Lower lobe of right lung (tissue), 2 donors: Measurements from ENCODE around the gene IGF2. TPM values are rescaled to one million over a fixed set of nuclear protein-coding genes. Genes with fewer than 3 reads are reported as not detected.

Experiments used
- ATAC-seq, 2 donors: fragments of 200-7000 bp; cut with Tn5 transposase; one replicate each; pipeline ENCODE4 v1.9.1; 2020 to 2022; ENCODE audit warnings: mild to moderate bottlenecking in 2 of 2, moderate library complexity in 2 of 2
- DNase-seq: peaks from one replicate; pipeline ENCODE4 v3.0.0-alpha.2; 2020
- H3K27ac ChIP-seq: fragments of 200-600 bp; one replicate; pipeline ENCODE4 v1.8.0; 2022
- H3K27me3 ChIP-seq: fragments of 200-600 bp; one replicate; pipeline ENCODE4 v1.8.0; 2022; ENCODE audit warnings: low read depth
- H3K36me3 ChIP-seq: fragments of 200-600 bp; one replicate; pipeline ENCODE4 v1.8.0; 2022; ENCODE audit warnings: mild to moderate bottlenecking
- H3K4me1 ChIP-seq: fragments of 200-600 bp; one replicate; pipeline ENCODE4 v1.8.0; 2022
- H3K4me3 ChIP-seq: fragments of 200-600 bp; one replicate; pipeline ENCODE4 v1.8.0; 2022; ENCODE audit warnings: mild to moderate bottlenecking
- H3K9me3 ChIP-seq: fragments of 200-600 bp; one replicate; pipeline ENCODE4 v1.8.0; 2022
- CTCF ChIP-seq: fragments of 200-600 bp; IDR thresholded peaks from one replicate; pipeline ENCODE4 v1.8.0; 2022; ENCODE audit warnings: antibody characterized with exemption, mild to moderate bottlenecking
- intact Hi-C: fragments of 100-400 bp; cut with DNase I; formaldehyde crosslinking; loops from one replicate; pipeline ENCODE4 v1.11.0; 2022
- microRNA-seq: library from miRNA; unstranded; fragments of <30 nt; microRNA quantifications from one replicate; pipeline ENCODE4 v1.2.0, GENCODE V29; 2020; ENCODE audit warnings: borderline number of aligned reads
- total RNA-seq: library from RNA; stranded (reverse); fragmentation: NEBNext Ultra II Directional; extraction: Animal tissue kit (Norgen Biotek cat#: 25700); gene quantifications from one replicate; pipeline ENCODE4 v1.2.1, GENCODE V29; 2021
- donor health status: DM: no; HTN: yes; CAD: no; lungs with severe emphysema.

IGF2 gene
- total RNA-seq, 1 donor from 2014 or later = 33.9 TPM

- Histone ChIP-seq H3K9me3 (peaks cover 4% of the 10 kb centered on the region), H3K27me3 (peaks cover 4% of the 10 kb centered on the region), H3K27ac (no peak overlapping the region), H3K4me1 (no peaks in the 10 kb centered on the region), H3K36me3 (no peaks in the 10 kb centered on the region), H3K4me3 (no peak overlapping the region)
- ATAC-seq (no peak), DNase-seq (peak; percentile 32)
- no peak for TF ChIP-seq CTCF
- intact Hi-C loops = no loop called here
Measured at GRCh38 chr11:2086239-2087040, 52.7 kb downstream of the IGF2 start.

- no peaks in the 10 kb centered on the region for H3K4me1 ChIP-seq
- peak; percentile 28 for DNase-seq
- no peak overlapping the region for H3K4me3 ChIP-seq
- H3K36me3 ChIP-seq = no peaks in the 10 kb centered on the region
- no peaks in the 10 kb centered on the region for H3K27me3 ChIP-seq
- intact Hi-C loops = no loop called here
- H3K27ac ChIP-seq = no peak overlapping the region
- no peak for TF ChIP-seq CTCF
- peaks cover 4% of the 10 kb centered on the region for H3K9me3 ChIP-seq
- no peak for ATAC-seq
Measured at GRCh38 chr11:2085251-2086066, 53.7 kb downstream of the IGF2 start.

- intact Hi-C loops = no loop called here
- TF ChIP-seq CTCF = no peak
- Histone ChIP-seq H3K27ac (no peak overlapping the region), H3K4me3 (no peak overlapping the region), H3K27me3 (no peaks in the 10 kb centered on the region), H3K9me3 (peaks cover 4% of the 10 kb centered on the region), H3K36me3 (no peaks in the 10 kb centered on the region), H3K4me1 (no peaks in the 10 kb centered on the region)
- DNase-seq (no peak), ATAC-seq (peak in 1 of 2 donors; percentile 31)
Measured at GRCh38 chr11:2084721-2085120, 54.5 kb downstream of the IGF2 start.

Small RNAs within 50 kb of the gene (microRNA-seq; reads per million reads assigned to microRNA genes)
- gene MIR4686 = not detected
- 23.1 reads per million, percentile 29 among the genes with 10 or more reads in this experiment for gene MIR483

Other genes starting within 250 kb of the IGF2 start
- gene PRR33, start 247.5 kb downstream of the IGF2 start, total RNA-seq = not detected
- 4.7 TPM for gene TNNT3, start 219.7 kb downstream of the IGF2 start, total RNA-seq
- 59.2 TPM for gene MRPL23, start 192.1 kb downstream of the IGF2 start, total RNA-seq
- 87.6 TPM for gene H19, start 141.5 kb downstream of the IGF2 start, total RNA-seq
- gene INS, start 21.8 kb upstream of the IGF2 start, total RNA-seq = not detected
- gene TH, start 32.4 kb upstream of the IGF2 start, total RNA-seq = not detected
- gene ASCL2, start 131.2 kb upstream of the IGF2 start, total RNA-seq = 1.7 TPM
- 12.1 TPM for gene C11orf21, start 162.5 kb upstream of the IGF2 start, total RNA-seq
- gene TSPAN32, start 162.6 kb upstream of the IGF2 start, total RNA-seq = 12.5 TPM
- 850 TPM for gene CD81, start 237.9 kb upstream of the IGF2 start, total RNA-seq